Measurements from ENCODE around the gene ATAD2B.

DNA sequence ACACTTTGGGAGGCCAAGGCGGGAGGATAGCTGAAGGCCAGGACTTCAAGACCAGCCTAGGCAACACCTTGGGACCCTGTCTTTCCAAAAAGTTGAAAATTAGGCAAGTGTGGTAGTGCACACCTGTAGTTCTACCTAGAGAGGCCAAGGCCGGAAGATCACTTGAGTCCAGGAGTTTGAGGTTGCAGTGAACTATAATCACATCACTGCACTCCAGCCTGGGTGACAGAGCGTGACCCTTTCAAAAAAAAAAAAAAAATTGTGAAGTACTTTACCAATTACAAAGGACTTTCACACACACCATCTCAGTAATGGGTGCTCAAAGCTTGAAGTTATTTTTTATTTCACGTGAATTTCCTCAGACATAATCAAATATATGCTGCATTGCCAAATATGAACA lies 65.0 kb downstream of the ATAD2B start:
- TF ChIP-seq, protein P1, sequence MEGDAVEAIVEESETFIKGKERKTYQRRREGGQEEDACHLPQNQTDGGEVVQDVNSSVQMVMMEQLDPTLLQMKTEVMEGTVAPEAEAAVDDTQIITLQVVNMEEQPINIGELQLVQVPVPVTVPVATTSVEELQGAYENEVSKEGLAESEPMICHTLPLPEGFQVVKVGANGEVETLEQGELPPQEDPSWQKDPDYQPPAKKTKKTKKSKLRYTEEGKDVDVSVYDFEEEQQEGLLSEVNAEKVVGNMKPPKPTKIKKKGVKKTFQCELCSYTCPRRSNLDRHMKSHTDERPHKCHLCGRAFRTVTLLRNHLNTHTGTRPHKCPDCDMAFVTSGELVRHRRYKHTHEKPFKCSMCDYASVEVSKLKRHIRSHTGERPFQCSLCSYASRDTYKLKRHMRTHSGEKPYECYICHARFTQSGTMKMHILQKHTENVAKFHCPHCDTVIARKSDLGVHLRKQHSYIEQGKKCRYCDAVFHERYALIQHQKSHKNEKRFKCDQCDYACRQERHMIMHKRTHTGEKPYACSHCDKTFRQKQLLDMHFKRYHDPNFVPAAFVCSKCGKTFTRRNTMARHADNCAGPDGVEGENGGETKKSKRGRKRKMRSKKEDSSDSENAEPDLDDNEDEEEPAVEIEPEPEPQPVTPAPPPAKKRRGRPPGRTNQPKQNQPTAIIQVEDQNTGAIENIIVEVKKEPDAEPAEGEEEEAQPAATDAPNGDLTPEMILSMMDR (IDR thresholded peaks at IDR 0.05) = no peak
- TF ChIP-seq EP300 (IDR thresholded peaks at IDR 0.05) (no peak), POLR2AphosphoS5 (IDR thresholded peaks at IDR 0.05) (no peak), POLR2A (IDR thresholded peaks at IDR 0.05) (no peak)

Data from sigmoid colon (tissue), 4 donors.